Hematopoietic multipotent progenitor cell treated with erythropoietin and hydrocortisone succinate and interleukin-3 and kit ligand, for 17 days (in vitro differentiated cells): ENCODE data around the gene SNX10.

Source experiments
- DNase-seq: peaks from one replicate; pipeline ENCODE4 v3.0.0-alpha.2; 2015; ENCODE audit warnings: low spot score

SNX10 gene

GRCh38 chr7:26404189-26404996 is 112.7 kb downstream of the SNX10 start:
- no peak for DNase-seq

- no peak for DNase-seq
Measured at GRCh38 chr7:26406433-26406832, 114.8 kb downstream of the SNX10 start.

- no peak for DNase-seq
Measured at GRCh38 chr7:26409661-26410547, 118.2 kb downstream of the SNX10 start.

GRCh38 chr7:26413007-26413691 is 121.5 kb downstream of the SNX10 start:
- DNase-seq = no peak

- DNase-seq = no peak
Measured at GRCh38 chr7:26416004-26416403, 124.3 kb downstream of the SNX10 start.

GRCh38 chr7:26417911-26418413 is 126.3 kb downstream of the SNX10 start:
- DNase-seq = no peak

- no peak for DNase-seq
Measured at GRCh38 chr7:26419198-26419597, 127.5 kb downstream of the SNX10 start.

GRCh38 chr7:26420422-26421019 is 128.9 kb downstream of the SNX10 start:
- no peak for DNase-seq

GRCh38 chr7:26422761-26423160 is 131.1 kb downstream of the SNX10 start:
- no peak for DNase-seq

- DNase-seq = no peak
Measured at GRCh38 chr7:26423436-26423835, 131.8 kb downstream of the SNX10 start.
